ENCODE measurements around the gene KRTAP4-5. TPM values are rescaled to one million over a fixed set of nuclear protein-coding genes. Genes with fewer than 3 reads are reported as not detected.
"Not testable (repeated sequence)": the region's sequence is repeated elsewhere in the genome, so short reads cannot be mapped to it uniquely, and the experiment has no call there.

Gene KRTAP4-5
- total RNA-seq, 1 donor from 2014 or later: not detected

DNA sequence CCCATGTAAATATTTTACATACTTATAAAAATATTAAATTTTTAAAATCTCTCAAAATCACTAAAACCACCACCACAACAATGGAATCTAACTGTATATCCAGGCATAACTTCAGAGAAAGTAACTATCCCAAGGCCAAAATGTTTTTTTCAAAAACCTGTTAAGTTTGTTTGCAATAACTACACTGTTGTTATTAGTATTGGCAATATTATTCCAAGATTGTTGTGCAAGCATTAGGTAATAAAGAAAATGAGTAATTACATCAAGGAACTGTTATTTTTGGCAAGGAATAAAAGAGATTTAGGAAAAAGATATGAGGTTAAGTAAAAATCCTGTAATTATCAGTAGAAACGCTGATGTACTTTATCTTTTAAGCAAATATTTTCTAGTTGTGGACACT, 22.3 kb downstream of the KRTAP4-5 start:
- TF ChIP-seq, protein P1, sequence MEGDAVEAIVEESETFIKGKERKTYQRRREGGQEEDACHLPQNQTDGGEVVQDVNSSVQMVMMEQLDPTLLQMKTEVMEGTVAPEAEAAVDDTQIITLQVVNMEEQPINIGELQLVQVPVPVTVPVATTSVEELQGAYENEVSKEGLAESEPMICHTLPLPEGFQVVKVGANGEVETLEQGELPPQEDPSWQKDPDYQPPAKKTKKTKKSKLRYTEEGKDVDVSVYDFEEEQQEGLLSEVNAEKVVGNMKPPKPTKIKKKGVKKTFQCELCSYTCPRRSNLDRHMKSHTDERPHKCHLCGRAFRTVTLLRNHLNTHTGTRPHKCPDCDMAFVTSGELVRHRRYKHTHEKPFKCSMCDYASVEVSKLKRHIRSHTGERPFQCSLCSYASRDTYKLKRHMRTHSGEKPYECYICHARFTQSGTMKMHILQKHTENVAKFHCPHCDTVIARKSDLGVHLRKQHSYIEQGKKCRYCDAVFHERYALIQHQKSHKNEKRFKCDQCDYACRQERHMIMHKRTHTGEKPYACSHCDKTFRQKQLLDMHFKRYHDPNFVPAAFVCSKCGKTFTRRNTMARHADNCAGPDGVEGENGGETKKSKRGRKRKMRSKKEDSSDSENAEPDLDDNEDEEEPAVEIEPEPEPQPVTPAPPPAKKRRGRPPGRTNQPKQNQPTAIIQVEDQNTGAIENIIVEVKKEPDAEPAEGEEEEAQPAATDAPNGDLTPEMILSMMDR (IDR thresholded peaks at IDR 0.05): no peak
- DNase-seq (no peak), ATAC-seq (no peak)
- no peaks in the 10 kb centered on the region for H3K4me1 ChIP-seq
- no peaks in the 10 kb centered on the region for H3K36me3 ChIP-seq
- no peak overlapping the region for H3K27ac ChIP-seq
- H3K27me3 ChIP-seq: no peaks in the 10 kb centered on the region
- intact Hi-C loops (cut with DNase I): no loop called here
- no peaks in the 10 kb centered on the region for H3K9me3 ChIP-seq
- H3K4me3 ChIP-seq: no peak overlapping the region

DNA sequence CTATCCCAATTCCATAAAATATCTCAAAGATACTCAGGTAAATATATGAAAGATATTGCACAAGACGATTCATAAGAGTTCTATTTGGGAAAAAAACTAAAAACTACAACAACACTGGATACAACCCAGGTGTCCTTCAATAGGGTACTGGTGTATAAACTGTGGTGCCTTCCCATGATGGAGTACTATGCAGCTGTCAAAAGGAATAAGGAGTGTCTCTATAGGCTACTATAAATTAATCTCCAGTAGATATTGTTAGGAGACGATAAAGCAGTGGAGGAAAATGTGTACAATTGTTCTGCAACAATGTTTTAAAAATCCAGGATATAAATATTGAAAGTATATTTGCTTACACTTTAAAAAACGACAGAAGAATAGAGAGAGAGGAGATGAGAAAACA, 23.2 kb downstream of the KRTAP4-5 start:
- Histone ChIP-seq H3K27ac (no peak overlapping the region), H3K36me3 (no peaks in the 10 kb centered on the region), H3K9me3 (no peaks in the 10 kb centered on the region), H3K4me1 (no peaks in the 10 kb centered on the region), H3K27me3 (no peaks in the 10 kb centered on the region), H3K4me3 (no peak overlapping the region)
- TF ChIP-seq, protein P1 (IDR thresholded peaks at IDR 0.05): no peak
- DNase-seq: no peak
- no peak for ATAC-seq
- intact Hi-C loops (cut with DNase I): no loop called here

DNA sequence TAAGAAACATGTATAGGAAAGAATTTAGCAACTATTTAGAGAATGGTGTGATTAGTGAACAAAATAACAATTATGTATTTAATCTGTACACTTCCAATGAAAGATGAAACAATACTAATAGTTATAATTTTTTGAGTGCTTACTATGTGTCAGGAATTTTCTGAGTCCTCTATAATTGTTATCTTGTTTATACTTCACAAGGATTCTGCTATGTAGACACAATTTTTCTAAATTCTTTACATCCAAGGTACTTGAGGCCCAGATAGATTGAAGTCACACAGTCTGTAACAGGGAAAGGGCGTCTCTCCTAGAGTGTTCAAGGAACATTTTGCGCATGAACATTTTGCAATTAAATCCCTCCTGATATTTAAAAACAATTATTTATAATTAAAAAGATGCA, 24.6 kb downstream of the KRTAP4-5 start:
- intact Hi-C loops (cut with DNase I): no loop called here
- TF ChIP-seq, protein P1 (IDR thresholded peaks at IDR 0.05): no peak
- no peaks in the 10 kb centered on the region for H3K4me1 ChIP-seq
- H3K4me3 ChIP-seq: no peak overlapping the region
- ATAC-seq: no peak
- no peaks in the 10 kb centered on the region for H3K36me3 ChIP-seq
- H3K27me3 ChIP-seq: no peaks in the 10 kb centered on the region
- no peak for DNase-seq
- H3K27ac ChIP-seq: no peak overlapping the region
- H3K9me3 ChIP-seq: no peaks in the 10 kb centered on the region

GRCh38 chr17:41123991-41124371, 25.6 kb downstream of the KRTAP4-5 start, which contains the start of gene KRTAP4-12:
KRTAP4-12 (minus strand) TSS chr17:41124182; CDS start chr17:41124122, 60 bp downstream.
- H3K27me3 ChIP-seq; H3K4me3 ChIP-seq; intact Hi-C loops (cut with DNase I); H3K9me3 ChIP-seq; DNase-seq; H3K27ac ChIP-seq; H3K36me3 ChIP-seq; H3K4me1 ChIP-seq; ATAC-seq: not testable (repeated sequence)

GRCh38 chr17:41123292-41123990, 26.2 kb downstream of the KRTAP4-5 start:
- ATAC-seq; H3K9me3 ChIP-seq; H3K27me3 ChIP-seq; intact Hi-C loops (cut with DNase I); H3K27ac ChIP-seq; DNase-seq; H3K4me1 ChIP-seq; H3K4me3 ChIP-seq; H3K36me3 ChIP-seq: not testable (repeated sequence)

GRCh38 chr17:41121742-41122141, 27.9 kb downstream of the KRTAP4-5 start:
- H3K4me1 ChIP-seq: no peaks in the 10 kb centered on the region
- no peaks in the 10 kb centered on the region for H3K27me3 ChIP-seq
- no peak overlapping the region for H3K4me3 ChIP-seq
- TF ChIP-seq, protein P1 (IDR thresholded peaks at IDR 0.05): no peak
- DNase-seq (no peak), ATAC-seq (no peak)
- intact Hi-C loops (cut with DNase I): no loop called here
- no peak overlapping the region for H3K27ac ChIP-seq
- H3K9me3 ChIP-seq: no peaks in the 10 kb centered on the region
- no peaks in the 10 kb centered on the region for H3K36me3 ChIP-seq

GRCh38 chr17:41119696-41120690, 29.6 kb downstream of the KRTAP4-5 start:
- H3K9me3 ChIP-seq; H3K27ac ChIP-seq; DNase-seq; H3K4me3 ChIP-seq; intact Hi-C loops (cut with DNase I); H3K4me1 ChIP-seq; H3K27me3 ChIP-seq; ATAC-seq; H3K36me3 ChIP-seq: not testable (repeated sequence)

Data from upper lobe of right lung (tissue), 1 donor.